Activated naive CD8-positive, alpha-beta T cell treated with anti-CD3 and anti-CD28 coated beads for 36 hours (primary cell): Measurements from ENCODE around the gene GGTA1. TPM values are rescaled to one million over a fixed set of nuclear protein-coding genes. Genes with fewer than 3 reads are reported as not detected.

Source experiments
- DNase-seq: peaks from one replicate; pipeline ENCODE4 v3.0.0; 2021
- H3K27ac Mint-ChIP-seq: one replicate; pipeline ENCODE4 v1.8.0; 2022; ENCODE audit warnings: mild to moderate bottlenecking, moderate library complexity, mixed read lengths
- H3K27me3 Mint-ChIP-seq: one replicate; pipeline ENCODE4 v1.8.0; 2022; ENCODE audit warnings: mild to moderate bottlenecking, mixed read lengths
- H3K36me3 Mint-ChIP-seq: one replicate; pipeline ENCODE4 v1.8.0; 2021; ENCODE audit warnings: mild to moderate bottlenecking, mixed read lengths
- H3K4me1 Mint-ChIP-seq: one replicate; pipeline ENCODE4 v1.8.0; 2021; ENCODE audit warnings: mixed read lengths
- H3K4me3 Mint-ChIP-seq: one replicate; pipeline ENCODE4 v1.8.0; 2022; ENCODE audit warnings: mild to moderate bottlenecking, moderate library complexity, mixed read lengths
- H3K9me3 Mint-ChIP-seq: one replicate; pipeline ENCODE4 v1.8.0; 2022; ENCODE audit warnings: mixed read lengths
- total RNA-seq, 2 experiments: library from RNA; stranded (reverse); gene quantifications; one replicate each; pipeline ENCODE4 v1.2.3, GENCODE V29; 2021

Gene GGTA1
- total RNA-seq, 2 experiments from 2014 or later = not detected

DNA sequence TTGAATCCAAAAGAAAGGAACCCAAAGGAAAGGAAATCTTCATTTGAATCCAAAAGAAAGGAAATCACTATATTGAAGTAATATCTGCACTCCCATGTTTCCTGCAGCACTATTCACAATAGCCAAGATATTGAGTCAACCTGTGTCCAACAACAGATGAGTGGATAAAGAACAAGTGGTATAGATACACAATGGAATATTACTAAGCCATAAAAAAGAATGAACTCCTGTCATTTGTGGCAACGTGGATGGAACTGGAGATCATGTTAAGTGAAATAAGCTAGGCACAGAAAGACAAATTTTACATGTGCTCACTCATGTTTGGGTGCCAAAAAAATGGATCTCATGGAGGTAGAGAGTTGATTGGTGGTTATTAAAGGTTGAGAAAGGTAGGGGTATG lies 71.7 kb downstream of the GGTA1 start:
- H3K4me1 Mint-ChIP-seq = no peaks in the 10 kb centered on the region
- DNase-seq = no peak
- H3K27me3 Mint-ChIP-seq = peaks cover 5% of the 10 kb centered on the region
- H3K4me3 Mint-ChIP-seq = no peak overlapping the region
- H3K9me3 Mint-ChIP-seq = peaks cover 5% of the 10 kb centered on the region
- H3K27ac Mint-ChIP-seq = no peak overlapping the region
- peaks cover 2% of the 10 kb centered on the region for H3K36me3 Mint-ChIP-seq

DNA sequence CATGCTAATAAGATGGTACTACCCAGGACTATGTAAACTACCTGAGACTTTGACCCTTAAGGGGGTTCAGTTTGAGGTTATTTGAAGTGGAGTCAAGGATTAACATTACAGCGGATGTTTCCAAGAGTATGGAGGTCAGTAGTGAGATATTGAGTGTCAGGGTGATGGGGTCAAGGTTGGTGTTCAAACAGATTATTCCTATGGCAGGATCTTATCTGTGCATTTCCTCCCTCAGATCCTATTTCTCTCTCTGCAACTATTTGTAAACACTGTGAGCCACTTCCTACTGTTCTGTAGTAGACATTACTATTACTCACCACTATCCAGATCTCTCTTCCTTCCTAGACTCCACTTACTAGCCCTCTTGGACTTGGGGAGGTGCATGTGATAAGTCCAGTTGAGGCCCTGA lies 75.6 kb downstream of the GGTA1 start:
- peaks cover 5% of the 10 kb centered on the region for H3K27me3 Mint-ChIP-seq
- H3K27ac Mint-ChIP-seq = no peak overlapping the region
- peaks cover 2% of the 10 kb centered on the region for H3K36me3 Mint-ChIP-seq
- DNase-seq = no peak
- no peaks in the 10 kb centered on the region for H3K4me1 Mint-ChIP-seq
- peaks cover 5% of the 10 kb centered on the region for H3K9me3 Mint-ChIP-seq
- no peak overlapping the region for H3K4me3 Mint-ChIP-seq

DNA sequence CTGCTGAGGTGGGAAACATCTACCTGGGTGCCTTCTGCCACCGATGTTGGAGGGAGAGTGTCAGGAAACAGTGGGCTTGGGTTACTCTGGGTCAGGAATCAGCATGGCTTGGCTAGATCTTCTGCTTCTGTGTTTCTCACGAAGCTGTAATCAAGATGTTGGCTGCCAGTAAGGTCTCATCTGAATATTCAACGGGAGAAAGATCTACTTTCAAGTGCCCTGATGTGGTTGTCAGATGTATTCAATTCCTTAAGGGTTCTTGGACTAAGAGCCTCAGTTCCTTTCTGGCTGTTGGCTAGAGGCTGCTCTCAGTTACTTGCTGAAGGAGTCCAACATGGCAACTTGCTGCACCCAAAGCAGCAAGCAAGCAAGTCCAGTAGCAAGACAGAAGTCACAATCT lies 87.7 kb downstream of the GGTA1 start:
- no peaks in the 10 kb centered on the region for H3K27me3 Mint-ChIP-seq
- DNase-seq = no peak
- H3K4me3 Mint-ChIP-seq = no peak overlapping the region
- no peaks in the 10 kb centered on the region for H3K36me3 Mint-ChIP-seq
- no peaks in the 10 kb centered on the region for H3K4me1 Mint-ChIP-seq
- H3K27ac Mint-ChIP-seq = no peak overlapping the region
- no peaks in the 10 kb centered on the region for H3K9me3 Mint-ChIP-seq

DNA sequence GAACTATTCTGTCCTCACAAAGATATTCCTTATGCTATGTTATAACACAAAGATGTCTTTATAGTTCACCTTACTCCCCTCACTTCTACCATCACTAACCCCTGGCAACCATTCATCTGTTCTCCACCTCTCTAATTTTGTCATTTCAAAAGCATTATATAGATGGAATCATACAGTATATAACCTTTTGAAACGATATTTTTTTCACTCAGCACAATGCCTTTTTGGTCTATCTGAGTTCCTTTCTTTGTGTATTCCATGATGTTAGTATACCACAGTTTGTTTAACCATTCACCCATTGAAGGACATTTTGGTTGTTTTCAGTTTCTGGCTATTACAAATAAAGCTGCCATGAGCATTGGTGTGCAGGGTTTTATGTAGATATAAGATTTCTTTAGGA lies 93.7 kb downstream of the GGTA1 start:
- Mint-ChIP-seq H3K4me3 (no peak overlapping the region), H3K27ac (no peak overlapping the region), H3K27me3 (no peaks in the 10 kb centered on the region), H3K4me1 (no peaks in the 10 kb centered on the region), H3K9me3 (no peaks in the 10 kb centered on the region), H3K36me3 (no peaks in the 10 kb centered on the region)
- DNase-seq = no peak

Other genes with a start within 250 kb of the GGTA1 start
- gene GSN, start 231.7 kb downstream of the GGTA1 start, total RNA-seq = 1 to 10 TPM; 1.7 to 1.8 TPM
- gene STOM, start 129.6 kb downstream of the GGTA1 start, total RNA-seq = 10 to 100 TPM; 36.0 to 36.3 TPM
- gene DAB2IP, start 151.8 kb upstream of the GGTA1 start, total RNA-seq = under 1 TPM; 0.18 to 0.33 TPM